Activated T-cell treated with anti-CD3 and anti-CD28 coated beads, Interleukin-2, amount 50 U/mL, for 48 hours (primary cell): ENCODE measurements around the gene KLF7.
"Not testable (repeated sequence)": the region's sequence is repeated elsewhere in the genome, so short reads cannot be mapped to it uniquely, and the experiment has no call there.

Experiments used
- DNase-seq, 2 experiments: peaks; one replicate each; pipeline ENCODE4 v3.0.0-alpha.2; 2020

Gene KLF7

GRCh38 chr2:207049122-207049521 is 116.6 kb downstream of the KLF7 start:
- DNase-seq, result no peak

DNA sequence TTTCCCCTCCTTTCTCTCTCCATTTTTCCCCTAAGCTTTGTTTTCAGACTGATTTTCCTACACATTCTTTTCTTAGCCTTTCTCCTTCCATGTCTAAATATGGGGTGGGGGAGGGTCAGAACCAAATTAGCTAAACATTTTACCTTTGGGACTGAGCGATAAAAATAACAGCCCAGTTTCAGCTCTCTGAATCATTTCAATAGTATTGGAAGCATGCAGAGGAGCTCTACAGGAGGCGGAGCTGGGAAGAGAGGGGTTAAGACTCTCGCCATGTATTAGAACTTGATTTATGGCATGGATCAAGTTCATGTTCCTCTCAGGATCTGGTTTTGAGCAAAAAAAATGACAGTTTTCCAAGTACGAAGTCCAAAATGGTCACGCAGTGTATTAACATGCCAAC is 117.3 kb downstream of the KLF7 start:
- no peak for DNase-seq

DNA sequence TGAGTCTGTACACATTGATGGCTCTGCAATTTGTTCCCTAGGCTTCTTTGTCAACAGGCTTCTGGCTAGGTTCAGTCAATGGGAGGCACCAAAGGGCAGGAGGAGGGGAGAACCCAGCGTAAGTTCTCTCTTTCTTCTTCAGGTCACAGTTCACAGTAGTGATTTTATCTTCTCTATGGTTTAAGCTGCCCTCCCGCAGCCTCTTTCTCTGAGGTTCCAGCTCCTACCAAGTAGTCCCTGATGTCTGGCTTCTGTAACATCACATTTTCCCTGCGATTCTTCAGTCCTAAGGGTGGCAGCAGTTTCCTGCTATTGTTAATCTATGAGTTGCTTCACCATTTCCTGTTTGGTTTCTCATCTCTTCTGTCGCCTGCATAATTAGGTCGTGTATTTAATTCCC is 119.0 kb downstream of the KLF7 start:
- peak in 1 of 2 experiments; percentile 30 for DNase-seq

- no peak for DNase-seq
Observed at GRCh38 chr2:207045531-207045930, 120.2 kb downstream of the KLF7 start.

GRCh38 chr2:207044379-207045362 is 121.1 kb downstream of the KLF7 start:
- no peak for DNase-seq

GRCh38 chr2:207042841-207043240 is 122.9 kb downstream of the KLF7 start:
- no peak for DNase-seq

DNA sequence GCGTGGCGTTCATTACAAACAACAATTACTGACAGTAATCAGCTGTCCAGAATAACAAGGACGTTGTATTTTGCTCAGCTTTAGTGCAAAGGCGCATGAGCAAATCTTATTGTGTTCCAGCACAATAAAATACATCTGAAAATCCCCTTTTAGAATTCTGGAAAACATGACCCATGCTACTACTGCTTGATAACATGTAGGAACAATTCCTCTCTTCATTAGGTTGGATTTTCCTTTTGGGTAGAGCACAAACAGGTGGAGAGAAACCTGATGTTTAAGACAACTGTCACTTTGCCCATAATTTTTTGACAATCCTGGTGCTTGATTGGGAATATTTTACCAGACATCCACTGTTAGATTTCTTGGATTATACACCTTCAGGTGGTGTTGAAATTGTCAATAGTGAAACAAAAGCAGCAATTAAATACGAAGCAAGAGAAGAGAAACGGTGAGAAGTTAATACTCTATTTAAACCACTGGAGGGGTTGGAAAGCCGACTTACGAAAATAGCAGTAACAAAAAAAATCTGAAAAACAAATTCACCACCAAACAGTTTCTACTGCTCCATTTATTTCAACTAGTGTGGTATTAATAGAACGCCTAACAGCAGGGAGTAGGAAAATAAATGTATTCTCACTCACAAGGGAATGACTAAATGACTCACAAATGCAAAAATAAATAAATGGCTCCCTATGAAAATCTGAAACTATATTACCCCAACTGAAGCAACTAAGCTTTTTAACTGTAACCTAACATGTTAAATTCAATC is 123.8 kb downstream of the KLF7 start:
- DNase-seq, result no peak

GRCh38 chr2:207041279-207041678 is 124.5 kb downstream of the KLF7 start:
- no peak for DNase-seq

- DNase-seq, result no peak
Observed at GRCh38 chr2:207040696-207041095, 125.1 kb downstream of the KLF7 start.

DNA sequence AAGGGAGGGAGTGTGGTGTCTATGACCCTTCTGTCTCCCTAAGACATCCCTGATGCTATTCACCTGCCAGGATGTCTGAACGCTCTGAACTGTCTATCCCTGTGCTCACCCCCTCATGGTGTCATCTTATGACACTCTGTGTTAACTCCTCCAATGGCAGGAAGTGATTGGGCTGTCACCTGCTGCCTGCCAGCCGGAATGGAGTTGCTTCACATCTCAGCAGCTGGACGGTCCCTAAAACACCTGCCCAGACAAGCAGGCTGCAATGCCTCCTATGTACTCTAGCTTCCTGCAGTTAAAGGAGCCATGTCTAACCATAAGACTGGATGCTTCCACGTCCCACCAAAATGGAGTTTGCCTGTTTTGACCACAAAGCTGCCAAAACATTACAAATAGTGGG is 126.5 kb downstream of the KLF7 start:
- DNase-seq, result no peak

- DNase-seq, result no peak
Observed at GRCh38 chr2:207038299-207038698, 127.4 kb downstream of the KLF7 start.

DNA sequence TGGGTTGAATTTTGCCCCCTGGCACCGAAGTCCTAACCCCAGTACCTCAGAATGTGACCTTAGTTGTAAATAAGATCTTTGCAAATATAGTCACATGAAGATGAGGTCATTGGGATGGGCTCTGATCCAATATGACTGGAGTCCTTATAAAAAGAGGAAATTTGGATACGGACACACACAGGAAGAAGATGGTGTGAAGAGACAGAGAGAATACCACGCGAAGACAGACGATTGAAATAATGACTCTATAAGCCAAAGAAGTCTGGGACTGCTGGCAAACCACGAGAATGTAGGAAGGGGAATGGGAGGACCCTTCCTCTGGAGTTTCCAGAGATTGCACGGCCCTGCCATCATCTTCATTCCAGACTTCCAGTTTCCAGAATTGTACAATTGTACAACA is 127.9 kb downstream of the KLF7 start:
- no peak for DNase-seq

- DNase-seq, result not testable (repeated sequence)
Observed at GRCh38 chr2:207037023-207037422, 128.7 kb downstream of the KLF7 start.

DNA sequence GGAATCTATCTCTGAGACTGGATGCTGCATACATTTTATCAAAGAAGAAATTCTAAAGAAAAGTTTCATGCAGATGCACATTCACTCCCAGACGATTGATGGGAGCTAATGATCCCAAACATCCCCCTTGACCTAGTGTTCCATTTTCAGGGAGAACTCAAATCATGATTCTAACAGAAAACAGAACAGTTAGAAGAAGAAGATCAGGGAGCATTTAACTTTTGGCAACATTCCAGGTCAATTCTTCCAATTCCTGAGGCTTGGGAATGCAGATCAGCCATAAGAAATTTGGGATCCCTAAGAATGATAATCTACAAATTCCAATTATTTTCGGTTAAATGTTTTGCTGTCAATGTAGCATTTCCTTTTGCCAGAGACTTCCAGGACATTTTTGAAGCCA is 129.9 kb downstream of the KLF7 start:
- DNase-seq, result no peak

GRCh38 chr2:207032490-207032889 is 133.3 kb downstream of the KLF7 start:
- DNase-seq, result no peak
